Loucy (cell line): ENCODE data around the gene SGF29.
"Not testable (repeated sequence)": the region's sequence is repeated elsewhere in the genome, so short reads cannot be mapped to it uniquely, and the experiment has no call there.

Experiments
- H2AFZ ChIP-seq: fragments of 200-600 bp; sonication (generic); 2 replicates; pipeline ENCODE4 v1.6.0; 2016; ENCODE audit warnings: antibody characterized with exemption, mild to moderate bottlenecking, low read length, moderate library complexity
- H3F3A ChIP-seq: fragments of 200-600 bp; 2 replicates; pipeline ENCODE4 v1.6.0; 2016; ENCODE audit warnings: antibody characterized with exemption, low read depth, mild to moderate bottlenecking
- H3K27me3 ChIP-seq: fragments of 200-600 bp; sonication (generic); 2 replicates; pipeline ENCODE4 v1.6.1; 2014; ENCODE audit warnings: low read length, mild to moderate bottlenecking; ENCODE audit not compliant: insufficient read depth, poor library complexity, severe bottlenecking
- H3K36me3 ChIP-seq: fragments of 200-600 bp; sonication (generic); 2 replicates; pipeline ENCODE4 v1.6.1; 2016; ENCODE audit warnings: low read length; ENCODE audit not compliant: insufficient read depth
- H3K4me1 ChIP-seq: fragments of 200-600 bp; sonication (generic); 2 replicates; pipeline ENCODE4 v1.5.1; 2014; ENCODE audit warnings: low read length, mild to moderate bottlenecking; ENCODE audit not compliant: insufficient read depth, poor library complexity, severe bottlenecking
- H3K4me2 ChIP-seq: fragments of 200-600 bp; sonication (generic); 2 replicates; pipeline ENCODE4 v1.6.0; 2014; ENCODE audit warnings: antibody characterized with exemption, low read length, low read depth, mild to moderate bottlenecking; ENCODE audit not compliant: poor library complexity, severe bottlenecking
- H3K4me3 ChIP-seq: fragments of 200-600 bp; sonication (generic); 2 replicates; pipeline ENCODE4 v1.5.1; 2014; ENCODE audit warnings: low read length, mild to moderate bottlenecking, mixed read lengths; ENCODE audit not compliant: poor library complexity, severe bottlenecking
- H3K79me2 ChIP-seq: fragments of 200-600 bp; sonication (generic); 2 replicates; pipeline ENCODE4 v1.6.1; 2014; ENCODE audit warnings: low read length; ENCODE audit not compliant: insufficient read depth
- H3K9ac ChIP-seq: fragments of 200-600 bp; sonication (generic); 2 replicates; pipeline ENCODE4 v1.6.0; 2014; ENCODE audit warnings: mild to moderate bottlenecking, low read depth, low read length, moderate library complexity; ENCODE audit not compliant: poor library complexity, severe bottlenecking
- H3K9me2 ChIP-seq: fragments of 200-600 bp; sonication (generic); replicated peaks from 2 replicates; pipeline ENCODE4 v1.6.1; 2016; ENCODE audit warnings: low read depth, low read length, mixed read lengths
- H3K9me3 ChIP-seq: fragments of 200-600 bp; sonication (generic); 2 replicates; pipeline ENCODE4 v1.6.1; 2014; ENCODE audit warnings: mild to moderate bottlenecking, antibody characterized with exemption, low read length, low read depth; ENCODE audit not compliant: insufficient read depth
- H4K20me1 ChIP-seq: fragments of 200-600 bp; sonication (generic); 2 replicates; pipeline ENCODE4 v1.6.0; 2014; ENCODE audit warnings: antibody characterized with exemption, low read length, mild to moderate bottlenecking; ENCODE audit not compliant: insufficient read depth, poor library complexity, severe bottlenecking
- CTCF ChIP-seq: fragments of 200-600 bp; sonication (generic); conservative IDR thresholded peaks from 2 replicates; pipeline ENCODE4 v1.5.1; 2014; ENCODE audit warnings: mild to moderate bottlenecking, antibody characterized with exemption, low read length
- EZH2phosphoT487 ChIP-seq: fragments of 200-600 bp; IDR thresholded peaks from 2 replicates; pipeline ENCODE4 v1.6.1; 2018; ENCODE audit warnings: antibody characterized with exemption, mild to moderate bottlenecking, moderate library complexity, borderline replicate concordance

SGF29 gene

GRCh38 chr16:28602062-28602461 is 48.3 kb downstream of the SGF29 start:
- H2AFZ ChIP-seq, H3K9me2 ChIP-seq, H3K79me2 ChIP-seq, H3K4me1 ChIP-seq, H3K4me2 ChIP-seq, H3K27me3 ChIP-seq, H3K36me3 ChIP-seq, H3K9ac ChIP-seq, H3F3A ChIP-seq, H4K20me1 ChIP-seq, H3K9me3 ChIP-seq, H3K4me3 ChIP-seq: not testable (repeated sequence)

GRCh38 chr16:28602529-28602928 is 48.8 kb downstream of the SGF29 start:
- Histone ChIP-seq H3K9me3 (no peaks in the 10 kb centered on the region), H3K4me1 (no peaks in the 10 kb centered on the region), H3K4me2 (no peak overlapping the region), H3K9me2 (no peaks in the 10 kb centered on the region), H2AFZ (no peak overlapping the region), H3K4me3 (no peak overlapping the region), H3K27me3 (no peaks in the 10 kb centered on the region), H4K20me1 (no peaks in the 10 kb centered on the region), H3F3A (no peaks in the 10 kb centered on the region), H3K9ac (no peak overlapping the region), H3K36me3 (no peaks in the 10 kb centered on the region), H3K79me2 (no peaks in the 10 kb centered on the region)
- no peak for TF ChIP-seq CTCF
- TF ChIP-seq EZH2phosphoT487 = no peak

- no peaks in the 10 kb centered on the region for H4K20me1 ChIP-seq
- H3K9me3 ChIP-seq = no peaks in the 10 kb centered on the region
- no peaks in the 10 kb centered on the region for H3K36me3 ChIP-seq
- H3K79me2 ChIP-seq = no peaks in the 10 kb centered on the region
- H3K27me3 ChIP-seq = no peaks in the 10 kb centered on the region
- H3K4me1 ChIP-seq = no peaks in the 10 kb centered on the region
- no peak overlapping the region for H3K4me3 ChIP-seq
- H3K4me2 ChIP-seq = no peak overlapping the region
- no peak for TF ChIP-seq CTCF
- TF ChIP-seq EZH2phosphoT487 = no peak
- H3F3A ChIP-seq = no peaks in the 10 kb centered on the region
- H2AFZ ChIP-seq = no peak overlapping the region
- H3K9me2 ChIP-seq = no peaks in the 10 kb centered on the region
- H3K9ac ChIP-seq = no peak overlapping the region
Observed at GRCh38 chr16:28603381-28604185, 49.9 kb downstream of the SGF29 start.

- H3K9ac ChIP-seq = no peak overlapping the region
Observed at GRCh38 chr16:28604186-28604565, 50.5 kb downstream of the SGF29 start.

More at GRCh38 chr16:28604186-28604565, 50.5 kb downstream of the SGF29 start:
- Histone ChIP-seq H3K9me2 (no peaks in the 10 kb centered on the region), H3K4me2 (no peak overlapping the region), H2AFZ (no peak overlapping the region), H3K27me3 (no peaks in the 10 kb centered on the region), H3K4me3 (no peak overlapping the region), H3F3A (no peaks in the 10 kb centered on the region), H3K4me1 (no peaks in the 10 kb centered on the region), H4K20me1 (no peaks in the 10 kb centered on the region), H3K36me3 (no peaks in the 10 kb centered on the region), H3K9me3 (no peaks in the 10 kb centered on the region), H3K79me2 (no peaks in the 10 kb centered on the region)
- TF ChIP-seq EZH2phosphoT487 (no peak), CTCF (no peak)
